H1 (cell line): ENCODE results near the gene NPHP4. TPM values are rescaled to one million over a fixed set of nuclear protein-coding genes. Genes with fewer than 3 reads are reported as not detected.

Experiments
- CTCF ChIA-PET: fragments of 300-600 bp; sonication (Branson Sonifier 250); formaldehyde crosslinking; loops from one replicate; lab custom pipeline; 2021; ENCODE audit not compliant: partially characterized antibody; lab: Charles Lee
- POLR2A ChIA-PET: fragments of 300-600 bp; sonication (Branson Sonifier 250); formaldehyde crosslinking; loops from one replicate; lab custom pipeline; 2021; ENCODE audit warnings: inconsistent platforms; ENCODE audit not compliant: partially characterized antibody; lab: Charles Lee
- DNase-seq, 2 experiments: peaks; one replicate each; pipeline versions ENCODE4 v3.0.0 to v3.0.0-alpha.2; 2010 to 2022; ENCODE audit warnings: low spot score in 2 of 2, low read depth in 1 of 2, mixed read lengths in 1 of 2
- FAIRE-seq: peaks from 2 replicates; lab custom pipeline; 2011; peaks lifted over from hg19 to GRCh38; lab: Jason Lieb, UNC
- H2AFZ ChIP-seq: 2 replicates; pipeline ENCODE4 v1.8.1; 2012; ENCODE audit warnings: low read length, inconsistent platforms
- H2AK5ac ChIP-seq: 2 replicates; pipeline ENCODE4 v1.6.1; 2013; ENCODE audit warnings: low read depth, low read length
- H2BK120ac ChIP-seq: replicated peaks from 2 replicates; pipeline ENCODE3; 2013; ENCODE audit warnings: low read depth, low read length, inconsistent platforms
- H2BK12ac ChIP-seq: 2 replicates; pipeline ENCODE4 v1.6.1; 2013; ENCODE audit warnings: low read depth, low read length
- H2BK15ac ChIP-seq: 2 replicates; pipeline ENCODE4 v1.6.1; 2013; ENCODE audit warnings: low read length
- H2BK20ac ChIP-seq: 2 replicates; pipeline ENCODE4 v1.6.1; 2013; ENCODE audit warnings: low read length
- H2BK5ac ChIP-seq: 2 replicates; pipeline ENCODE4 v1.6.1; 2013; ENCODE audit warnings: low read depth, low read length
- H3K14ac ChIP-seq: 2 replicates; pipeline ENCODE4 v1.6.1; 2013; ENCODE audit warnings: inconsistent platforms; ENCODE audit not compliant: insufficient read length
- H3K18ac ChIP-seq: 2 replicates; pipeline ENCODE4 v1.6.1; 2013; ENCODE audit warnings: low read length; ENCODE audit errors: extremely low read depth
- H3K23ac ChIP-seq: 2 replicates; pipeline ENCODE4 v1.6.1; 2013; ENCODE audit warnings: inconsistent platforms; ENCODE audit not compliant: insufficient read length
- H3K23me2 ChIP-seq: 2 replicates; pipeline ENCODE4 v1.6.1; 2013; ENCODE audit warnings: low read depth, low read length
- H3K27ac ChIP-seq: 2 replicates; pipeline ENCODE4 v1.6.1; 2011; ENCODE audit warnings: low read depth, low read length, inconsistent platforms
- H3K27me3 ChIP-seq, 4 experiments: replicated peaks in 1 of 4; 1 replicate in 1 of 4; 2 replicates in 3 of 4; pipeline versions ENCODE4 v1.6.1 to v1.8.1; 2011 to 2013; ENCODE audit warnings: low read length in 3 of 4, mild to moderate bottlenecking in 3 of 4, inconsistent platforms in 2 of 4, mixed read lengths in 2 of 4, moderate library complexity in 1 of 4; ENCODE audit not compliant: control insufficient read depth in 3 of 4, insufficient read depth in 3 of 4; ENCODE audit errors: extremely low read depth in 1 of 4
- H3K36me3 ChIP-seq, 4 experiments: 2 replicates each; pipeline versions ENCODE4 v1.6.1 to v1.8.1; 2011 to 2013; ENCODE audit warnings: mild to moderate bottlenecking in 4 of 4, low read length in 3 of 4, moderate library complexity in 2 of 4, control low read depth in 1 of 4, inconsistent platforms in 1 of 4; ENCODE audit not compliant: insufficient read depth in 4 of 4, control insufficient read depth in 2 of 4
- H3K4ac ChIP-seq: replicated peaks from 2 replicates; pipeline ENCODE3; 2013; ENCODE audit warnings: low read length, low read depth, mixed read lengths, inconsistent platforms; ENCODE audit not compliant: insufficient read length
- H3K4me1 ChIP-seq, 4 experiments: replicated peaks in 1 of 4; 1 replicate in 1 of 4; 2 replicates in 3 of 4; pipeline versions ENCODE4 v1.6.1 to v1.8.1; 2011 to 2013; ENCODE audit warnings: low read length in 3 of 4, inconsistent platforms in 2 of 4, mixed read lengths in 1 of 4; ENCODE audit not compliant: insufficient read depth in 4 of 4, control insufficient read depth in 3 of 4
- H3K4me2 ChIP-seq, 2 experiments: 2 replicates each; pipeline versions ENCODE4 v1.6.1 to v1.8.1; 2011 to 2013; ENCODE audit warnings: low read depth in 2 of 2, low read length in 2 of 2, control low read depth in 1 of 2, inconsistent platforms in 1 of 2, mild to moderate bottlenecking in 1 of 2; ENCODE audit not compliant: insufficient read depth in 1 of 2
- H3K4me3 ChIP-seq, 4 experiments: fragments of 200-600, 300-600 bp in 1 of 4; sonication (generic), shearing (Covaris generic), sonication (Bioruptor Twin) in 1 of 4; 2 replicates each; pipeline versions ENCODE4 v1.5.1 to v1.8.1; 2011 to 2016; ENCODE audit warnings: low read length in 4 of 4, low read depth in 3 of 4, control low read depth in 2 of 4, inconsistent platforms in 2 of 4, mild to moderate bottlenecking in 2 of 4, mixed read lengths in 1 of 4, moderate library complexity in 1 of 4; ENCODE audit not compliant: insufficient read depth in 2 of 4; ENCODE audit errors: extremely low read depth in 1 of 4
- H3K56ac ChIP-seq: replicated peaks from 2 replicates; pipeline ENCODE3; 2013; ENCODE audit warnings: low read depth, mild to moderate bottlenecking, mixed read lengths, low read length, inconsistent platforms; ENCODE audit not compliant: insufficient read length
- H3K79me1 ChIP-seq: 2 replicates; pipeline ENCODE4 v1.6.1; 2013; ENCODE audit warnings: low read depth, low read length, control low read depth
- H3K79me2 ChIP-seq, 2 experiments: 2 replicates each; pipeline versions ENCODE4 v1.6.1 to v1.8.1; 2012 to 2013; ENCODE audit warnings: low read length in 2 of 2, mild to moderate bottlenecking in 2 of 2, inconsistent platforms in 1 of 2; ENCODE audit not compliant: insufficient read depth in 2 of 2, control insufficient read depth in 1 of 2
- H3K9ac ChIP-seq, 4 experiments: replicated peaks in 1 of 4; 1 replicate in 1 of 4; 2 replicates in 3 of 4; pipeline versions ENCODE4 v1.6.1 to v1.8.1; 2011 to 2013; ENCODE audit warnings: low read depth in 3 of 4, low read length in 3 of 4, control low read depth in 2 of 4, mild to moderate bottlenecking in 2 of 4, moderate library complexity in 2 of 4, inconsistent platforms in 1 of 4; ENCODE audit errors: extremely low read depth in 1 of 4
- H3K9me3 ChIP-seq, 2 experiments: 2 replicates each; pipeline versions ENCODE4 v1.6.1 to v1.8.1; 2012 to 2013; ENCODE audit warnings: mild to moderate bottlenecking in 2 of 2, moderate library complexity in 2 of 2, control low read depth in 1 of 2, inconsistent platforms in 1 of 2, low read depth in 1 of 2, low read length in 1 of 2, mixed read lengths in 1 of 2; ENCODE audit not compliant: insufficient read depth in 2 of 2
- H4K20me1 ChIP-seq, 2 experiments: replicated peaks in 1 of 2; 2 replicates each; pipeline versions ENCODE3 to v1.8.1; 2011 to 2013; ENCODE audit warnings: inconsistent platforms in 2 of 2, low read length in 2 of 2, mild to moderate bottlenecking in 1 of 2; ENCODE audit not compliant: insufficient read depth in 2 of 2, control insufficient read depth in 1 of 2
- H4K5ac ChIP-seq: 2 replicates; pipeline ENCODE4 v1.6.1; 2013; ENCODE audit warnings: low read length, low read depth, mixed read lengths, inconsistent platforms; ENCODE audit not compliant: insufficient read length
- H4K8ac ChIP-seq: 2 replicates; pipeline ENCODE4 v1.8.0; 2013; ENCODE audit warnings: mild to moderate bottlenecking, moderate library complexity, low read length, inconsistent platforms; ENCODE audit not compliant: insufficient read depth; ENCODE audit errors: extremely low read depth
- H4K91ac ChIP-seq: replicated peaks from 2 replicates; pipeline ENCODE3; 2013; ENCODE audit warnings: low read length, mixed read lengths, inconsistent platforms; ENCODE audit not compliant: insufficient read length
- ASH2L ChIP-seq: fragments of 200-600, 300-600 bp; sonication (generic); IDR thresholded peaks from one replicate; pipeline ENCODE4 v1.7.1; 2017; ENCODE audit warnings: low read length
- CREB1 ChIP-seq: IDR thresholded peaks from 2 replicates; pipeline ENCODE4 v1.6.1; 2012; ENCODE audit warnings: inconsistent platforms
- GABPA ChIP-seq: IDR thresholded peaks from 2 replicates; pipeline ENCODE4 v1.6.1; 2011; ENCODE audit warnings: mild to moderate bottlenecking, low read length, moderate library complexity, borderline replicate concordance; ENCODE audit not compliant: insufficient read depth
- KDM5A ChIP-seq: fragments of 200-600 bp; IDR thresholded peaks from 2 replicates; pipeline ENCODE4 v1.7.1; 2012; ENCODE audit warnings: mild to moderate bottlenecking, low read length, inconsistent platforms, mixed read lengths
- NANOG ChIP-seq: IDR thresholded peaks from 2 replicates; pipeline ENCODE4 v1.6.1; 2011; ENCODE audit warnings: low read length, low read depth, mild to moderate bottlenecking, inconsistent platforms; ENCODE audit not compliant: insufficient read depth, poor library complexity, severe bottlenecking
- SAP30 ChIP-seq: fragments of 300-600 bp; sonication (generic); IDR thresholded peaks from 2 replicates; pipeline ENCODE4 v1.7.1; 2012; ENCODE audit warnings: low read length, moderate library complexity, mild to moderate bottlenecking, inconsistent platforms; ENCODE audit not compliant: insufficient read depth, insufficient replicate concordance
- WGBS, 2 experiments: shearing (Covaris generic) in 1 of 2; methylation state at CpG; one replicate each; pipeline versions ENCODE4 v1.1.6 to v1.1.7; 2013 to 2015; ENCODE audit warnings: low lambda C conversion rate in 2 of 2, mixed read lengths in 2 of 2, inconsistent platforms in 1 of 2, low coverage in 1 of 2, missing lambda C conversion rate in 1 of 2; ENCODE audit not compliant: insufficient replicate concordance in 2 of 2, insufficient coverage in 1 of 2, insufficient read length in 1 of 2; ENCODE audit errors: extremely low coverage in 1 of 2, missing lambda C conversion rate in 1 of 2; 5-methylcytosine and 5-hydroxymethylcytosine counted together
- polyA plus RNA-seq, 7 experiments: library from polyadenylated mRNA; depleted of rRNA in 3 of 7; stranded (reverse) in 5 of 7; unstranded in 2 of 7; fragments of >200 nt in 5 of 7; fragments of 200-250 nt in 2 of 7; gene quantifications; 1 replicate in 5 of 7; 2 replicates in 1 of 7; 4 replicates in 1 of 7; pipeline versions ENCODE4 v1.2.1 to v1.2.3, GENCODE V29; 2011 to 2013; ENCODE audit warnings: missing spikeins in 2 of 7, mixed read lengths in 2 of 7
- total RNA-seq: library from RNA; stranded (reverse); fragmentation: NEBNext Ultra II Directional; extraction: Animal tissue kit (Norgen Biotek cat#: 25700); gene quantifications from 2 replicates; pipeline ENCODE4 v1.2.1, GENCODE V29; 2021
- TF ChIP-seq, protein P1 (sequence below): IDR thresholded peaks from 2 replicates; pipeline ENCODE4 v1.6.1; 2012; ENCODE audit warnings: inconsistent platforms

NPHP4 gene
- total and polyA plus RNA-seq, 2 of the 8 experiments (the other 6 are each of a cell fraction or from before 2014, with no cell fraction given): 5.8 to 14.0 TPM

DNA sequence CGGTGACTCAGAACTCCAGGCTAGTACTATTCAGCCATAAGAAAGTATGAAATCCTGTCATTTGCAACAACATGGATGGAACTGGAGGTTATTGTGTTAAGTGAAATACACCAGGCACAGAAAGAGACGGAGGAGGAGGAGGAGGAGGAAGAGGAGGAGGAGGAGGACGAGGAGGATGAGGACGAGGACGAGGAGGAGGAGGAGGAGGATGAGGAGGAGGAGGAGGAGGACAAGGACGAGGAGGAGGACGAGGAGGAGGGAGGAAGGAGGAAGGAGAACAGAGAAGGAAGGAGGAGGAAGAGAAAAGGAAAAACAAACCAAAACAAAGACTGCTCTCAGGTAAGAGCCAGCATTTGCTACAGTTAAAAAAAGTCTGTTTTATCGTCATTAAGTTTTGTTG, 178.7 kb downstream of the NPHP4 start:
- Histone ChIP-seq H3K9ac (no peak overlapping the region), H3K4me3 (no peak overlapping the region), H3K27ac (no peak overlapping the region), H2BK5ac (no peak overlapping the region), H3K23me2 (peaks cover 12% of the 10 kb centered on the region; the same call in 1 of the 2 replicates), H2BK15ac (no peak overlapping the region), H3K27me3 (no peaks in the 10 kb centered on the region), H4K8ac (no peak overlapping the region), H2BK12ac (no peak overlapping the region), H3K4me1 (peaks cover 0 to 2% (median 0%) of the 10 kb centered on the region in 4 experiments; a peak in 1 of 7 replicates), H3K9me3 (peaks cover 0 to 8% of the 10 kb centered on the region in 2 experiments; a peak in 1 of 4 replicates), H2AK5ac (no peak overlapping the region), H3K4me2 (no peak overlapping the region), H4K20me1 (peaks cover 0 to 9% of the 10 kb centered on the region in 2 experiments), H3K23ac (no peak overlapping the region), H3K79me2 (no peaks in the 10 kb centered on the region), H3K18ac (no peak overlapping the region), H2BK20ac (no peak overlapping the region), H3K36me3 (no peaks in the 10 kb centered on the region), H4K91ac (no peak overlapping the region), H3K4ac (no peak overlapping the region), H4K5ac (no peak overlapping the region), H2AFZ (no peak overlapping the region), H3K14ac (no peak overlapping the region), H3K79me1 (no peaks in the 10 kb centered on the region), H3K56ac (no peak overlapping the region), H2BK120ac (no peak overlapping the region)
- no peak for TF ChIP-seq CREB1
- no peak for TF ChIP-seq NANOG
- TF ChIP-seq ASH2L: no peak
- no peak for TF ChIP-seq GABPA
- TF ChIP-seq, protein P1, sequence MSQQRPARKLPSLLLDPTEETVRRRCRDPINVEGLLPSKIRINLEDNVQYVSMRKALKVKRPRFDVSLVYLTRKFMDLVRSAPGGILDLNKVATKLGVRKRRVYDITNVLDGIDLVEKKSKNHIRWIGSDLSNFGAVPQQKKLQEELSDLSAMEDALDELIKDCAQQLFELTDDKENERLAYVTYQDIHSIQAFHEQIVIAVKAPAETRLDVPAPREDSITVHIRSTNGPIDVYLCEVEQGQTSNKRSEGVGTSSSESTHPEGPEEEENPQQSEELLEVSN: no peak
- no peak for TF ChIP-seq KDM5A
- no peak for TF ChIP-seq SAP30
- CTCF ChIA-PET: interaction anchor here (1.1 kb wide), 1 partner anchor 68 kb away, joined by 5 read pairs; no protein-coding TSS in a partner anchor
- FAIRE-seq (no peak), DNase-seq (no peak)
- 58 to 97% methylated on average over 3 to 4 of the region's 8 CpGs for WGBS, 2 experiments
- POLR2A ChIA-PET: no interaction called here
